ENCODE measurements around the gene ZDHHC14. TPM values are rescaled to one million over a fixed set of nuclear protein-coding genes. Genes with fewer than 3 reads are reported as not detected.

The ZDHHC14 gene
- total RNA-seq, 4 donors from 2014 or later = 11.4 to 20.8 (median 15.6) TPM

- TF ChIP-seq CTCF (IDR thresholded peaks at IDR 0.05) (no peak), POLR2A (IDR thresholded peaks at IDR 0.05) (no peak), EP300 (IDR thresholded peaks at IDR 0.05) (no peak)
- Histone ChIP-seq H3K9me3 (no peaks in the 10 kb centered on the region), H3K4me1 (peaks cover 0 to 14% (median 0%) of the 10 kb centered on the region in 4 donors), H3K27ac (no peak overlapping the region), H3K27me3 (no peaks in the 10 kb centered on the region), H3K4me3 (no peak overlapping the region), H3K36me3 (no peaks in the 10 kb centered on the region)
- DNase-seq (ENCODE audit: low spot score in 2 of 2) = no peak
- 73 to 75% methylated on average over 9 of the region's 9 CpGs for WGBS, 2 donors
These were observed 171.2 kb downstream of the ZDHHC14 start for GRCh38 chr6:157552081-157552747.

GRCh38 chr6:157552820-157553485 lies 172.0 kb downstream of the ZDHHC14 start:
- no peak overlapping the region for H3K4me3 ChIP-seq
- DNase-seq (ENCODE audit: low spot score in 2 of 2) = no peak
- H3K27ac ChIP-seq = no peak overlapping the region
- H3K27me3 ChIP-seq = no peaks in the 10 kb centered on the region
- TF ChIP-seq POLR2A (IDR thresholded peaks at IDR 0.05) = no peak
- no peaks in the 10 kb centered on the region for H3K9me3 ChIP-seq
- peaks cover 0 to 14% (median 0%) of the 10 kb centered on the region in 4 donors for H3K4me1 ChIP-seq
- 81 to 85% methylated on average over 5 of the region's 5 CpGs for WGBS, 2 donors
- H3K36me3 ChIP-seq = no peaks in the 10 kb centered on the region

GRCh38 chr6:157554747-157555146 lies 173.8 kb downstream of the ZDHHC14 start:
- Histone ChIP-seq H3K36me3 (peaks cover 0 to 9% (median 0%) of the 10 kb centered on the region in 3 donors), H3K9me3 (no peaks in the 10 kb centered on the region), H3K4me1 (peaks cover 0 to 11% (median 0%) of the 10 kb centered on the region in 4 donors), H3K27ac (no peak overlapping the region), H3K4me3 (no peak overlapping the region), H3K27me3 (no peaks in the 10 kb centered on the region)
- TF ChIP-seq EP300 (IDR thresholded peaks at IDR 0.05) (no peak), POLR2A (IDR thresholded peaks at IDR 0.05) (no peak), CTCF (IDR thresholded peaks at IDR 0.05) (no peak)
- no peak for DNase-seq (ENCODE audit: low spot score in 2 of 2)
- 88 to 95% methylated on average over 2 of the region's 2 CpGs for WGBS, 2 donors

- Histone ChIP-seq H3K27ac (no peak overlapping the region), H3K9me3 (no peaks in the 10 kb centered on the region), H3K4me1 (peaks cover 0 to 11% (median 0%) of the 10 kb centered on the region in 4 donors), H3K4me3 (no peak overlapping the region), H3K27me3 (no peaks in the 10 kb centered on the region), H3K36me3 (peaks cover 0 to 16% (median 0%) of the 10 kb centered on the region in 3 donors)
- no peak for DNase-seq (ENCODE audit: low spot score in 2 of 2)
- TF ChIP-seq EP300 (IDR thresholded peaks at IDR 0.05) (no peak), POLR2A (IDR thresholded peaks at IDR 0.05) (no peak), CTCF (IDR thresholded peaks at IDR 0.05) (no peak)
- WGBS, 2 donors = 73 to 76% methylated on average over 16 of the region's 16 CpGs
These were observed 174.6 kb downstream of the ZDHHC14 start for GRCh38 chr6:157555455-157556143.

- Histone ChIP-seq H3K9me3 (no peaks in the 10 kb centered on the region), H3K4me3 (no peak overlapping the region), H3K36me3 (peaks cover 0 to 16% (median 0%) of the 10 kb centered on the region in 3 donors), H3K27me3 (no peaks in the 10 kb centered on the region), H3K27ac (no peak overlapping the region), H3K4me1 (peaks cover 0 to 11% (median 0%) of the 10 kb centered on the region in 4 donors)
- DNase-seq (ENCODE audit: low spot score in 2 of 2) = no peak
- no peak for TF ChIP-seq EP300 (IDR thresholded peaks at IDR 0.05)
- no peak for TF ChIP-seq POLR2A (IDR thresholded peaks at IDR 0.05)
- no peak for TF ChIP-seq CTCF (IDR thresholded peaks at IDR 0.05)
- WGBS, 2 donors = 89 to 94% methylated on average over 14 to 15 of the region's 15 CpGs
These were observed 175.2 kb downstream of the ZDHHC14 start for GRCh38 chr6:157556144-157556645.
